Endothelial cell of umbilical vein (primary cell): ENCODE results near the gene CDC34. TPM values are rescaled to one million over a fixed set of nuclear protein-coding genes. Genes with fewer than 3 reads are reported as not detected.

ENCODE experiments used
- BruUV-seq: library from RNA; stranded (reverse); fragments of 400-500 nt; replicated peaks from 2 replicates; lab custom pipeline; 2021; lab: Mats Ljungman, UMichigan
- CTCF ChIA-PET: fragments of 300-600, 350-600 bp; sonication (Branson Sonifier 250); formaldehyde crosslinking; loops from one replicate; lab custom pipeline; 2021; ENCODE audit warnings: antibody characterized with exemption, inconsistent platforms; lab: Charles Lee
- POLR2A ChIA-PET: fragments of 300-600, 350-600 bp; sonication (Branson Sonifier 250); formaldehyde crosslinking; loops from one replicate; lab custom pipeline; 2021; ENCODE audit warnings: antibody characterized with exemption, inconsistent platforms; lab: Charles Lee
- DNase-seq: peaks from one replicate; pipeline ENCODE4 v3.0.0-alpha.2; 2011; ENCODE audit warnings: low read depth, low spot score
- FAIRE-seq: peaks from 2 replicates; lab custom pipeline; 2011; peaks lifted over from hg19 to GRCh38; lab: Jason Lieb, UNC
- H2AFZ ChIP-seq: 2 replicates; pipeline ENCODE4 v1.6.0; 2012; ENCODE audit warnings: low read depth, low read length, control low read depth, inconsistent platforms
- H3K27ac ChIP-seq: 2 replicates; pipeline ENCODE4 v1.5.1; 2011; ENCODE audit warnings: low read depth, mild to moderate bottlenecking, control low read depth, low read length, moderate library complexity; ENCODE audit not compliant: insufficient read depth
- H3K27me3 ChIP-seq, 2 experiments: 2 replicates each; pipeline versions ENCODE4 v1.6.0 to v1.6.1; 2011; ENCODE audit warnings: low read length in 2 of 2, mixed read lengths in 1 of 2; ENCODE audit not compliant: control insufficient read depth in 2 of 2, insufficient read depth in 2 of 2
- H3K36me3 ChIP-seq, 2 experiments: 2 replicates in 1 of 2; 3 replicates in 1 of 2; pipeline ENCODE4 v1.5.1; 2011; ENCODE audit warnings: low read length in 2 of 2, mild to moderate bottlenecking in 1 of 2, moderate library complexity in 1 of 2; ENCODE audit not compliant: control insufficient read depth in 2 of 2, insufficient read depth in 2 of 2; ENCODE audit errors: extremely low read depth in 1 of 2
- H3K4me1 ChIP-seq: 3 replicates; pipeline ENCODE4 v1.5.1; 2011; ENCODE audit warnings: mild to moderate bottlenecking, low read length; ENCODE audit not compliant: control insufficient read depth, insufficient read depth; ENCODE audit errors: extremely low read depth
- H3K4me2 ChIP-seq: 2 replicates; pipeline ENCODE4 v1.6.1; 2011; ENCODE audit warnings: low read length, control low read depth, mixed read lengths; ENCODE audit not compliant: insufficient read depth
- H3K4me3 ChIP-seq, 3 experiments: fragments of 200-600 bp in 1 of 3; sonication (generic), shearing (Covaris generic) in 1 of 3; replicated peaks in 1 of 3; 2 replicates each; pipeline ENCODE4 v1.5.1; 2011 to 2016; ENCODE audit warnings: control low read depth in 3 of 3, low read length in 3 of 3, mild to moderate bottlenecking in 2 of 3, inconsistent platforms in 1 of 3, low read depth in 1 of 3, moderate library complexity in 1 of 3; ENCODE audit not compliant: insufficient read depth in 1 of 3
- H3K79me2 ChIP-seq: 2 replicates; pipeline ENCODE4 v1.6.0; 2012; ENCODE audit warnings: low read length, inconsistent platforms; ENCODE audit not compliant: control insufficient read depth, insufficient read depth
- H3K9ac ChIP-seq: replicated peaks from 2 replicates; pipeline ENCODE3; 2011; ENCODE audit warnings: low read length, control low read depth; ENCODE audit not compliant: insufficient read depth; ENCODE audit errors: extremely low read depth
- H3K9me1 ChIP-seq: replicated peaks from 3 replicates; pipeline ENCODE4 v1.6.0; 2011; ENCODE audit warnings: mild to moderate bottlenecking, low read length; ENCODE audit not compliant: control insufficient read depth, insufficient read depth; ENCODE audit errors: extremely low read depth
- H3K9me3 ChIP-seq: replicated peaks from 2 replicates; pipeline ENCODE4 v1.5.1; 2012; ENCODE audit warnings: low read length, inconsistent platforms; ENCODE audit not compliant: control insufficient read depth, insufficient read depth
- H4K20me1 ChIP-seq: replicated peaks from 2 replicates; pipeline ENCODE3; 2011; ENCODE audit warnings: mild to moderate bottlenecking, low read length; ENCODE audit not compliant: control insufficient read depth, insufficient read depth; ENCODE audit errors: extremely low read depth
- CTCF ChIP-seq, 2 donors: IDR thresholded peaks; 1 replicate in 1 of 2; 2 replicates in 1 of 2; pipeline ENCODE4 v1.5.1; 2011; ENCODE audit warnings: low read length in 2 of 2, mild to moderate bottlenecking in 2 of 2, moderate library complexity in 2 of 2, control low read depth in 1 of 2, inconsistent platforms in 1 of 2, low read depth in 1 of 2; ENCODE audit not compliant: insufficient read depth in 1 of 2; ENCODE audit errors: extremely low read depth in 1 of 2
- FOS ChIP-seq: IDR thresholded peaks from 2 replicates; pipeline ENCODE4 v1.6.1; 2011; ENCODE audit warnings: mild to moderate bottlenecking, low read length, moderate library complexity, borderline replicate concordance; ENCODE audit not compliant: insufficient read depth
- dilution Hi-C: fragments of 300-500 bp; cut with MboI; formaldehyde crosslinking; loops from one replicate; pipeline ENCODE4 v1.15.0; 2019; ENCODE audit warnings: low sequenced_read_pairs; ENCODE audit not compliant: extremely low pct_ligation_motif_present
- intact Hi-C: fragments of 100-400 bp; cut with micrococcal nuclease; formaldehyde crosslinking; loops from one replicate; pipeline ENCODE4 v1.10.0; 2022
- polyA plus RNA-seq, 4 experiments: library from polyadenylated mRNA; depleted of rRNA in 3 of 4; stranded (reverse) in 3 of 4; unstranded in 1 of 4; fragments of >200 nt; gene quantifications; 2 replicates each; pipeline versions ENCODE4 v1.2.1 to v1.2.3, GENCODE V29; 2011 to 2012; ENCODE audit warnings: missing spikeins in 1 of 4
- total RNA-seq: library from RNA; stranded (reverse); gene quantifications from 2 replicates; pipeline ENCODE4 v1.2.3, GENCODE V29; 2021

CDC34 gene
- total and polyA plus RNA-seq, 2 donors (not counting 3 experiments of a cell fraction or from before 2014, with no cell fraction given), result 90.4 to 92.9 TPM

DNA sequence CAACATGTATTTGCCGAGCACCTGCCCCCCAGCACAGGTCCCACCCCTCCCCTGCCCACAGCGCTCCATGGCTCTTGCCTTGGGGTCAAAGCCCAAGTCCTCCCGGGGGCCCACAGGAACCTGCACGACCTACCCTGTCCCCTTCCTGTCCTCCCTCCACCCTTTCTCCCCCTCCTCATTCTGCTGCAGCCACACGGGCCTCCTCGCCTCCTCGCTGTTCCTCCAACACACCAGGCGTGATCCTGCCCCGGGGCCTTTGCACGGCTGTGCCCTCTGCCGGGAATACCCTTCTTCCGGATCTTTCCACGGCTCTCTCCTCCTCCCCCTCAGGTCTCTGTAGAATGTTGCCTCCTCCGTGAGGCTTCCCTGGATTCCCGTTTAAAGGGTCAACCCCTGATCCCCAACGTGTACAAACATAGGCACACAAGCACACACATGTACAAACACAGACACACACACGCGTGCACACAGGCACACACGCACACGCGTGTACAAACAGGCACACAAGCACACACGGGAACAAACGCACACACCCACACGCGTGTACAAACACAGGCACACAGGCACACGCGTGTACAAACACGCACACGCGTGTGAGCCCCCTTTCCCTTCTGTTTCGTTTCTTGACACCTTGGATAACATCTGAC, 32.5 kb upstream of the CDC34 start:
- BruUV-seq, result no TSS peak
- no peaks in the 10 kb centered on the region for H3K4me1 ChIP-seq
- dilution Hi-C loops (no loop called here), intact Hi-C loops (no loop called here)
- H3K27ac ChIP-seq, result no peak overlapping the region
- no peaks in the 10 kb centered on the region for H3K9me1 ChIP-seq
- no peaks in the 10 kb centered on the region for H3K9me3 ChIP-seq
- no peaks in the 10 kb centered on the region for H3K79me2 ChIP-seq
- peaks cover 9 to 12% of the 10 kb centered on the region in 2 experiments for H3K27me3 ChIP-seq
- H3K4me3 ChIP-seq, result no peak overlapping the region
- TF ChIP-seq FOS, result no peak
- FAIRE-seq, result no peak
- H2AFZ ChIP-seq, result no peak overlapping the region
- ChIA-PET CTCF (interaction anchor here (1.6 kb wide), 1 partner anchor 12 kb away, joined by 5 read pairs; no protein-coding TSS in a partner anchor), POLR2A (no interaction called here)
- DNase-seq, result no peak
- no peak overlapping the region for H3K4me2 ChIP-seq
- H3K36me3 ChIP-seq, result no peaks in the 10 kb centered on the region
- no peak overlapping the region for H3K9ac ChIP-seq
- no peaks in the 10 kb centered on the region for H4K20me1 ChIP-seq

DNA sequence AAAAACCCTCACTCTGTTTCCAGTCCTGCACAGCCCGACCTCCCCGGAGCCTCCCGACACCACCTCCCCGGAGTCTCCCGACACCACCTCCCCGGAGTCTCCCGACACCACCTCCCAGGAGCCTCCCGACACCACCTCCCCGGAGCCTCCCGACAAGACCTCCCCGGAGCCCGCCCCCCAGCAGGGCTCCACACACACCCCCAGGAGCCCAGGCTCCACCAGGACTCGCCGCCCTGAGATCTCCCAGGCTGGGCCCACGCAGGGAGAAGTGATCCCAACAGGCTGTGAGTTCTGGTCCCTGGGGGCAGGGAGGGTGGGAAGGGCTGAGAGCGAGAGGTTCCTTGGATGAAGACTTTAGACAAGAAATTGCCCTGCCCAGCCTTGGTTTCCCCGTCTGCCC, 29.9 kb upstream of the CDC34 start:
- ChIA-PET CTCF (no interaction called here), POLR2A (no interaction called here)
- Histone ChIP-seq H3K4me1 (peaks cover 4% of the 10 kb centered on the region), H3K9ac (no peak overlapping the region), H3K9me1 (no peaks in the 10 kb centered on the region), H3K79me2 (no peaks in the 10 kb centered on the region), H3K4me3 (no peak overlapping the region), H4K20me1 (no peaks in the 10 kb centered on the region), H2AFZ (no peak overlapping the region), H3K36me3 (no peaks in the 10 kb centered on the region), H3K27me3 (peaks cover 9 to 12% of the 10 kb centered on the region in 2 experiments), H3K4me2 (no peak overlapping the region), H3K27ac (no peak overlapping the region), H3K9me3 (no peaks in the 10 kb centered on the region)
- DNase-seq (no peak), FAIRE-seq (no peak)
- intact Hi-C loops (loop anchor here (10.0 kb wide), 1 partner anchor 207 kb away; the partner anchor contains the start of gene PLPP2), dilution Hi-C loops (no loop called here)
- TF ChIP-seq CTCF (IDR thresholded peaks at IDR 0.05; ENCODE audit: extremely low read depth in 1 of 2, insufficient read depth in 1 of 2, low read depth in 1 of 2, low read length in 2 of 2) (no peak), FOS (no peak)
- no TSS peak for BruUV-seq
